B cell (primary cell): ENCODE data around the gene CCDC34. TPM values are rescaled to one million over a fixed set of nuclear protein-coding genes. Genes with fewer than 3 reads are reported as not detected.

Source experiments
- ATAC-seq: fragments of 200-7000 bp; cut with Tn5 transposase; one replicate; pipeline ENCODE4 v1.10.0; 2021; ENCODE audit warnings: low read depth, mild to moderate bottlenecking, moderate number of reproducible peaks, moderate library complexity
- CTCF ChIA-PET: fragments of 350-600 bp; sonication (Branson Sonifier 250); formaldehyde crosslinking; loops from one replicate; lab custom pipeline; 2021; ENCODE audit warnings: antibody characterized with exemption, inconsistent platforms; lab: Charles Lee
- POLR2A ChIA-PET: fragments of 350-600 bp; sonication (Branson Sonifier 250); formaldehyde crosslinking; loops from one replicate; lab custom pipeline; 2021; ENCODE audit warnings: antibody characterized with exemption; lab: Charles Lee
- DNase-seq: peaks from one replicate; pipeline ENCODE4 v3.0.0; 2013
- H2AFZ ChIP-seq: 2 replicates; pipeline ENCODE4 v1.6.1; 2012; ENCODE audit warnings: mild to moderate bottlenecking, low read depth, low read length; ENCODE audit not compliant: insufficient read depth, poor library complexity, severe bottlenecking
- H3K27ac ChIP-seq, 2 donors: 1 replicate in 1 of 2; 2 replicates in 1 of 2; pipeline ENCODE4 v1.5.1; 2012 to 2013; ENCODE audit warnings: low read length in 2 of 2, mild to moderate bottlenecking in 2 of 2, moderate library complexity in 1 of 2
- H3K27me3 ChIP-seq, 4 experiments: fragments of 200-600 bp in 1 of 4; sonication (generic) in 1 of 4; replicated peaks in 1 of 4; 1 replicate in 2 of 4; 2 replicates in 2 of 4; pipeline versions ENCODE4 v1.6.1 to v1.7.0; 2013 to 2016; ENCODE audit warnings: low read length in 3 of 4, mild to moderate bottlenecking in 2 of 4, mixed read lengths in 1 of 4, moderate library complexity in 1 of 4; ENCODE audit not compliant: insufficient read depth in 4 of 4, control insufficient read depth in 3 of 4; ENCODE audit errors: control extremely low read depth in 1 of 4
- H3K36me3 ChIP-seq, 2 experiments: replicated peaks in 1 of 2; 1 replicate in 1 of 2; 2 replicates in 1 of 2; pipeline versions ENCODE4 v1.6.1 to v1.7.1; 2013; ENCODE audit warnings: low read length in 1 of 2; ENCODE audit not compliant: insufficient read depth in 2 of 2, control insufficient read depth in 1 of 2; ENCODE audit errors: control extremely low read depth in 1 of 2, extremely low read depth in 1 of 2
- H3K4me1 ChIP-seq, 2 donors: fragments of 200-600 bp in 1 of 2; sonication (generic) in 1 of 2; 1 replicate in 1 of 2; 2 replicates in 1 of 2; pipeline versions ENCODE4 v1.5.1 to v1.6.1; 2013 to 2017; ENCODE audit warnings: low read length in 2 of 2; ENCODE audit not compliant: control insufficient read depth in 2 of 2, insufficient read depth in 2 of 2
- H3K4me2 ChIP-seq: replicated peaks from 2 replicates; pipeline ENCODE3; 2012; ENCODE audit warnings: mild to moderate bottlenecking, low read depth, low read length; ENCODE audit not compliant: poor library complexity, severe bottlenecking
- H3K4me3 ChIP-seq, 5 experiments: fragments of 200-600 bp in 1 of 5; sonication (generic) in 1 of 5; 1 replicate in 3 of 5; 2 replicates in 2 of 5; pipeline versions ENCODE4 v1.5.1 to v1.7.0; 2011 to 2016; ENCODE audit warnings: low read length in 4 of 5, mild to moderate bottlenecking in 4 of 5, low read depth in 2 of 5, control low read depth in 1 of 5, moderate library complexity in 1 of 5; ENCODE audit not compliant: insufficient read depth in 1 of 5; ENCODE audit errors: control extremely low read depth in 1 of 5, extremely low read depth in 1 of 5
- H3K79me2 ChIP-seq: fragments of 200-600 bp; sonication (generic); one replicate; pipeline ENCODE4 v1.6.0; 2016; ENCODE audit warnings: low read length; ENCODE audit not compliant: control insufficient read depth, insufficient read depth
- H3K9ac ChIP-seq: fragments of 200-600 bp; sonication (generic); 2 replicates; pipeline ENCODE4 v1.6.1; 2017; ENCODE audit warnings: mild to moderate bottlenecking, low read length, moderate library complexity
- H3K9me3 ChIP-seq, 3 donors: one replicate each; pipeline versions ENCODE4 v1.6.1 to v1.7.1; 2013; ENCODE audit warnings: low read length in 2 of 3; ENCODE audit not compliant: control insufficient read depth in 2 of 3, insufficient read depth in 1 of 3; ENCODE audit errors: control extremely low read depth in 1 of 3
- H4K20me1 ChIP-seq: 2 replicates; pipeline ENCODE4 v1.6.0; 2012; ENCODE audit warnings: mild to moderate bottlenecking, low read length; ENCODE audit not compliant: insufficient read depth, control insufficient read depth, poor library complexity, severe bottlenecking
- H3K27ac Mint-ChIP-seq: one replicate; pipeline ENCODE4 v1.8.0; 2021; ENCODE audit warnings: mixed read lengths
- H3K27me3 Mint-ChIP-seq: one replicate; pipeline ENCODE4 v1.8.0; 2021; ENCODE audit warnings: mixed read lengths
- H3K4me1 Mint-ChIP-seq: one replicate; pipeline ENCODE4 v1.8.0; 2021; ENCODE audit warnings: mixed read lengths
- H3K4me3 Mint-ChIP-seq: one replicate; pipeline ENCODE4 v1.8.0; 2021; ENCODE audit warnings: mixed read lengths
- H3K9me3 Mint-ChIP-seq: one replicate; pipeline ENCODE4 v1.8.0; 2022; ENCODE audit warnings: mixed read lengths; ENCODE audit not compliant: insufficient read depth
- CTCF ChIP-seq: fragments of 200-600 bp; IDR thresholded peaks from one replicate; pipeline ENCODE4 v1.8.0; 2022; ENCODE audit warnings: antibody characterized with exemption, mild to moderate bottlenecking
- EZH2 ChIP-seq: IDR thresholded peaks from 2 replicates; pipeline ENCODE4 v1.6.1; 2012; ENCODE audit warnings: borderline replicate concordance, low read depth, mild to moderate bottlenecking, moderate library complexity, low read length; ENCODE audit not compliant: insufficient read depth, poor library complexity, severe bottlenecking
- intact Hi-C: fragments of 100-400 bp; cut with micrococcal nuclease; formaldehyde crosslinking; loops from one replicate; pipeline ENCODE4 v1.10.0; 2022
- polyA plus RNA-seq: library from polyadenylated mRNA; depleted of rRNA; stranded (reverse); fragments of >200 nt; gene quantifications from 2 replicates; pipeline ENCODE4 v1.2.3, GENCODE V29; 2012
- total RNA-seq, 2 donors: library from RNA; stranded (reverse); fragments of 120-200 nt in 1 of 2; gene quantifications; 1 replicate in 1 of 2; 2 replicates in 1 of 2; pipeline versions ENCODE4 v1.2.3 to v1.2.4, GENCODE V29; 2013 to 2022

CCDC34 gene
- total and polyA plus RNA-seq, 2 donors (not counting 1 experiment from before 2014, with no cell fraction given), result 0.94 to 4.1 TPM

- intact Hi-C loops, result no loop called here
- TF ChIP-seq CTCF (no peak), EZH2 (no peak)
- CTCF ChIA-PET, result no interaction called here
- Histone ChIP-seq H3K79me2 (no peaks in the 10 kb centered on the region), H3K36me3 (no peaks in the 10 kb centered on the region), H3K4me2 (no peak overlapping the region), H3K9me3 (no peaks in the 10 kb centered on the region), H2AFZ (no peak overlapping the region), H3K4me3 (no peak overlapping the region), H3K27ac (no peak overlapping the region), H3K9ac (no peak overlapping the region), H3K27me3 (no peaks in the 10 kb centered on the region), H3K4me1 (no peaks in the 10 kb centered on the region), H4K20me1 (no peaks in the 10 kb centered on the region)
- no peak overlapping the region for H3K27ac Mint-ChIP-seq
- ATAC-seq (no peak), DNase-seq (no peak)
- no peaks in the 10 kb centered on the region for H3K4me1 Mint-ChIP-seq
- H3K4me3 Mint-ChIP-seq, result no peak overlapping the region
- H3K9me3 Mint-ChIP-seq, result no peaks in the 10 kb centered on the region
- POLR2A ChIA-PET, result no interaction called here
- peaks cover 4% of the 10 kb centered on the region for H3K27me3 Mint-ChIP-seq
Observed at GRCh38 chr11:27412192-27412691, 49.2 kb upstream of the CCDC34 start.

DNA sequence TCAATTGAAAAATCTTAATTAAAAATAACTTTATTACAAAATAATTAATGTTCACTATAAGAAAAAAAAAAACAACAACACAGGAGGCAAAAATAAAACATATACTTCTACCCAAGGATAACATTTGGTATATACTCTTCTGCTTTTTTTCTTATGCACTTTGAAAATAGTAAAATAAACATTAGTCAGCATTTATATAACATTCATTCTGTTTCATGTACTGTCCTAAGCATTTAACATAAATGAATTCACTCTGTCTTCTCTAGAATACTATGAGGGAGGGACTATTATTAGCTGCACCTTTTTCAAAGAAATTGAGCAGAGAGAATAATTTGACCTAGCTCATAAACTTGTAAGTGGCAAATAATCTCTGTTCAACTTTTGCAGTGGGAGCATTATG is 48.3 kb upstream of the CCDC34 start:
- H3K27me3 ChIP-seq, result no peaks in the 10 kb centered on the region
- no peaks in the 10 kb centered on the region for H3K79me2 ChIP-seq
- no peaks in the 10 kb centered on the region for H3K4me1 ChIP-seq
- no peaks in the 10 kb centered on the region for H3K9me3 ChIP-seq
- no peaks in the 10 kb centered on the region for H4K20me1 ChIP-seq
- peaks cover 4% of the 10 kb centered on the region for H3K27me3 Mint-ChIP-seq
- ATAC-seq, result no peak
- no peak overlapping the region for H3K4me2 ChIP-seq
- H3K27ac ChIP-seq, result no peak overlapping the region
- TF ChIP-seq CTCF (no peak), EZH2 (no peak)
- intact Hi-C loops, result no loop called here
- ChIA-PET CTCF (no interaction called here), POLR2A (no interaction called here)
- H3K27ac Mint-ChIP-seq, result no peak overlapping the region
- DNase-seq, result no peak
- no peak overlapping the region for H2AFZ ChIP-seq
- no peaks in the 10 kb centered on the region for H3K9me3 Mint-ChIP-seq
- H3K36me3 ChIP-seq, result no peaks in the 10 kb centered on the region
- no peak overlapping the region for H3K4me3 ChIP-seq
- no peak overlapping the region for H3K4me3 Mint-ChIP-seq
- no peak overlapping the region for H3K9ac ChIP-seq
- H3K4me1 Mint-ChIP-seq, result no peaks in the 10 kb centered on the region
